HL-60 (cell line): ENCODE measurements around the gene ZNF672.

Source experiments
- DNase-seq, 2 experiments: peaks; one replicate each; pipeline ENCODE4 v3.0.0-alpha.2; 2010 to 2020; ENCODE audit warnings: low read depth in 1 of 2, low spot score in 1 of 2
- H3K27ac ChIP-seq: fragments of 250-450 bp; sonication (Bioruptor Pico); replicated peaks from 2 replicates; pipeline ENCODE4 v1.5.1; 2020; ENCODE audit warnings: mild to moderate bottlenecking, moderate library complexity
- H3K27me3 ChIP-seq: fragments of 250-450 bp; sonication (Bioruptor Pico); 2 replicates; pipeline ENCODE4 v1.5.1; 2021; ENCODE audit warnings: mild to moderate bottlenecking, moderate library complexity; ENCODE audit not compliant: insufficient read depth, poor library complexity, severe bottlenecking
- H3K4me3 ChIP-seq: replicated peaks from 2 replicates; pipeline ENCODE4 v1.5.1; 2011; ENCODE audit warnings: mild to moderate bottlenecking, control low read depth, low read length; ENCODE audit not compliant: insufficient read depth
- CTCF ChIP-seq: IDR thresholded peaks from one replicate; pipeline ENCODE4 v1.5.1; 2011; ENCODE audit warnings: low read length, control low read depth, inconsistent platforms; ENCODE audit not compliant: insufficient read depth
- GABPA ChIP-seq: IDR thresholded peaks from 2 replicates; pipeline ENCODE4 v1.6.1; 2012; ENCODE audit warnings: low read depth
- POLR2AphosphoS5 ChIP-seq: IDR thresholded peaks from 2 replicates; pipeline ENCODE4 v1.6.1; 2012; ENCODE audit warnings: low read depth
- SPI1 ChIP-seq: IDR thresholded peaks from 2 replicates; pipeline ENCODE4 v1.6.1; 2012; ENCODE audit warnings: low read depth, mild to moderate bottlenecking, borderline replicate concordance
- TF ChIP-seq, protein P1 (sequence below): IDR thresholded peaks from 2 replicates; pipeline ENCODE4 v1.6.1; 2012; ENCODE audit warnings: low read depth; ENCODE audit not compliant: insufficient replicate concordance

Gene ZNF672

DNA sequence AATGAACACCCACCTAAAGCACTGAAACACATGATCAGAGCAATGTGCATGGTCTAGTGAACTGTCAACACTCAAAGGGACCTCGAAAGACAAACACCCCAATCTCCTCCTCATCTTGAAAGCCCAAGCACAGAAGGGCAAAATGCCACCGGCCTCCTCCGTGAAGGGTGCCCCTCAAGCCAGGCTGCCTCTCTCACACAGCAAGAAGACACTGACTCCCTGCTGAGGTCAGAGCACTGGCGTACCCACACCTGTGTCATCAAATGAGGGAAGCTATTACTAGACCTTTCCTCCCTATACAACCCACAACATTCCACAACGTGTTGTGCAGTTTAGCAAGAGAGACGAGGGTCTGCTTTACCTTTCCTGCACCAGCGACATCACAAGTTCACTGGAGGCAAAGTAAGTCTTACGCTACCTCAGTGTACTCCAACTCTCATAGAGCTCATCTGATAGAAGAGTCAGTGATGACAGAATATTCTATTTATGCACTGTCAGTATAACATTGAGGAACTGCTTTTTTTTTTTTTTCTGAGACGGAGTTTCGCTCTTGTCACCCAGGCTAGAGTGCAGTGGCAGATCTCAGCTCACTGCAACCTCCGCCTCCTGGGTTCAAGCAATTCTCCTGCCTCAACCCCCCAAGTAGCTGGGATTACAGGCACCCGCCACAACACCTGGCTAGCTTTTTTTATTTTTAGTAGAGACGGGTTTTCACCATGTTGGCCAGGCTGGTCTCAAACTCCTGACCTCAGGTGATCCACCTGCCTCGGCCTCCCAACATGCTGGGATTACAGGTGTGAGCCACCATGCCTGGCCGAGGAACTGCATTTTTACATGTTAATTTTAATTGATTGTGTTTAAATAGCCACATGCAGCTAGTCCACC is 15.6 kb upstream of the ZNF672 start:
- no peak for DNase-seq
- peak overlapping the region; percentile 26 for H3K27ac ChIP-seq
- TF ChIP-seq POLR2AphosphoS5 = no peak
- peak; percentile 83 for TF ChIP-seq SPI1
- H3K27me3 ChIP-seq = no peaks in the 10 kb centered on the region
- no peak overlapping the region; the same call in 1 of the 2 replicates for H3K4me3 ChIP-seq

DNA sequence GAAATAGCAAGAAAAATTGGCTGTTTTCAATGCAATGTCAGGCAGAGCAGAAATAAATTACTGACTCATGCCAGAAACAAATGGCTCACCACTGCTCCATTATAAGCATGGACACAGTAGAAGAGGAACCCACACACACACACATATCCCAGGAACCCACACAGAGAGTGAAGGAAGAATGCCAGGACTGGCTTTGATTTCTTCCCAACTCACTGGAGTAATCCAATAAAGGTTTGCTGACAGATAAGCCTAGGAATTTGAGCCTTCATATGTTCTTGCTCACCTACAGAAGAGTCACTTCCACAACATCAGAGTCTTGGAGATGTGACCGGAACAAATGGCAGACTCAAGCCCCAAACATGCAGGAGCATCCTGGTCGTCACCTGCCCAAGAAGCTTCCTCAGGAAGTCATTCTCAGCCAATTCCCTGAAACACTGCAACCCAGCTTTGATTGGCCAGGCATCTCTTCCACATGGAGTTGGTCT is 14.5 kb upstream of the ZNF672 start:
- peak overlapping the region; percentile 26; the same call in 1 of the 2 replicates for H3K27ac ChIP-seq
- TF ChIP-seq CTCF (no peak), POLR2AphosphoS5 (no peak), GABPA (no peak), SPI1 (no peak)
- TF ChIP-seq, protein P1, sequence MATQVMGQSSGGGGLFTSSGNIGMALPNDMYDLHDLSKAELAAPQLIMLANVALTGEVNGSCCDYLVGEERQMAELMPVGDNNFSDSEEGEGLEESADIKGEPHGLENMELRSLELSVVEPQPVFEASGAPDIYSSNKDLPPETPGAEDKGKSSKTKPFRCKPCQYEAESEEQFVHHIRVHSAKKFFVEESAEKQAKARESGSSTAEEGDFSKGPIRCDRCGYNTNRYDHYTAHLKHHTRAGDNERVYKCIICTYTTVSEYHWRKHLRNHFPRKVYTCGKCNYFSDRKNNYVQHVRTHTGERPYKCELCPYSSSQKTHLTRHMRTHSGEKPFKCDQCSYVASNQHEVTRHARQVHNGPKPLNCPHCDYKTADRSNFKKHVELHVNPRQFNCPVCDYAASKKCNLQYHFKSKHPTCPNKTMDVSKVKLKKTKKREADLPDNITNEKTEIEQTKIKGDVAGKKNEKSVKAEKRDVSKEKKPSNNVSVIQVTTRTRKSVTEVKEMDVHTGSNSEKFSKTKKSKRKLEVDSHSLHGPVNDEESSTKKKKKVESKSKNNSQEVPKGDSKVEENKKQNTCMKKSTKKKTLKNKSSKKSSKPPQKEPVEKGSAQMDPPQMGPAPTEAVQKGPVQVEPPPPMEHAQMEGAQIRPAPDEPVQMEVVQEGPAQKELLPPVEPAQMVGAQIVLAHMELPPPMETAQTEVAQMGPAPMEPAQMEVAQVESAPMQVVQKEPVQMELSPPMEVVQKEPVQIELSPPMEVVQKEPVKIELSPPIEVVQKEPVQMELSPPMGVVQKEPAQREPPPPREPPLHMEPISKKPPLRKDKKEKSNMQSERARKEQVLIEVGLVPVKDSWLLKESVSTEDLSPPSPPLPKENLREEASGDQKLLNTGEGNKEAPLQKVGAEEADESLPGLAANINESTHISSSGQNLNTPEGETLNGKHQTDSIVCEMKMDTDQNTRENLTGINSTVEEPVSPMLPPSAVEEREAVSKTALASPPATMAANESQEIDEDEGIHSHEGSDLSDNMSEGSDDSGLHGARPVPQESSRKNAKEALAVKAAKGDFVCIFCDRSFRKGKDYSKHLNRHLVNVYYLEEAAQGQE = no peak
- no peak overlapping the region for H3K4me3 ChIP-seq
- DNase-seq = no peak
- no peaks in the 10 kb centered on the region for H3K27me3 ChIP-seq

DNA sequence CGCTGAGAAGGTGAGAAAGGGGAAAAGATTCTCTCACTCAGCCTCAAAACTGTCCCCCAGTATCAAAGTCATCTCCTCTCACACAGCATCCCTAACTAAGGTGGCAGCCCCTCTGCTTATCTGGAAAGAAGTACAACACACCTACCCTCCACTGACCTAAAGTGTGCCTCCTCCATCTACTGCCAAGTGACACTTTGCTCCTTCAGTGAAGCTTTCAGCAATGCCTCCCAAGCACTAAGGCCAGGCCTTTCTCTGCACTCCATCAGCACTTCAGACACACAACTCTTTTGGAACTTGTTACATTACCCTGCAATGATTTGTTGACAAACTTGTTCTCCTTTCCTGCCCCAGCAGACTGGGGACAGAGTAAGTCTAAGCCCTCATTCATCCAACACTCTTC is 13.7 kb upstream of the ZNF672 start:
- Histone ChIP-seq H3K27ac (no peak overlapping the region), H3K4me3 (no peak overlapping the region), H3K27me3 (no peaks in the 10 kb centered on the region)
- no peak for DNase-seq
- no peak for TF ChIP-seq CTCF
- TF ChIP-seq SPI1 = no peak
- TF ChIP-seq, protein P1 = no peak
- TF ChIP-seq GABPA = no peak
- TF ChIP-seq POLR2AphosphoS5 = no peak

DNA sequence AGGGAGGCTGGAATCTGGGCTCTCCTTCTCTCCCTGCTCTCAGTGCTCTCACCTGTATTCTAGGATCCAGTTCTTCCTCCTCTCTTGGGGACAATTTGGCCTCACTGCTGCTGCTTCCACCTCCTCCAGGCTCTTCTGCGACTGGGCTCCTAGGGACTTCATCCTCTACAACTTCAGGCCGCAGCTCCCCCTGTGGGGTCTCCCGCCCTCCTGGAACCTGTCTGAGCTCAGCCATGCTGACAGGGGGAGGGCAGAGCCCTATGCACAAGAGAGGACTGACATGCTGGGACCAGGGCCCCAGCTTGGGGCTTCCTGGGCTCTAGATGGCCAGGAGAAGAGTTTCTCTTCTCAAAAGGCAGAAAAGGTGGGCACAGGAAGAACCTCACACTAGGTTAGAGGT is 13.3 kb upstream of the ZNF672 start:
- peak overlapping the region; percentile 98 for H3K27ac ChIP-seq

More for the DNA sequence above, 13.3 kb upstream of the ZNF672 start:
- no peak for DNase-seq
- TF ChIP-seq POLR2AphosphoS5 (no peak), CTCF (no peak), SPI1 (no peak), GABPA (no peak)
- TF ChIP-seq, protein P1 = no peak
- Histone ChIP-seq H3K27me3 (no peaks in the 10 kb centered on the region), H3K4me3 (peak overlapping the region; percentile 94)
